HFFc6 (cell line): ENCODE results near the gene KRT6A. TPM values are rescaled to one million over a fixed set of nuclear protein-coding genes. Genes with fewer than 3 reads are reported as not detected.

Experiments used
- DNase-seq: peaks from one replicate; pipeline ENCODE4 v3.0.0-alpha.2; 2018
- H3K27ac Mint-ChIP-seq: 2 replicates; pipeline ENCODE4 v1.8.0; 2020; ENCODE audit warnings: mild to moderate bottlenecking, mixed read lengths
- H3K27me3 Mint-ChIP-seq: 2 replicates; pipeline ENCODE4 v1.8.0; 2021; ENCODE audit warnings: mild to moderate bottlenecking, moderate library complexity, mixed read lengths; ENCODE audit not compliant: insufficient read depth
- H3K36me3 Mint-ChIP-seq: 2 replicates; pipeline ENCODE4 v1.8.0; 2021; ENCODE audit warnings: low read depth, mixed read lengths
- H3K4me1 Mint-ChIP-seq: 2 replicates; pipeline ENCODE4 v1.8.0; 2020; ENCODE audit warnings: low read depth, mixed read lengths
- H3K4me3 Mint-ChIP-seq: 2 replicates; pipeline ENCODE4 v1.8.0; 2020; ENCODE audit warnings: mild to moderate bottlenecking, moderate library complexity, mixed read lengths
- H3K9me3 Mint-ChIP-seq: 2 replicates; pipeline ENCODE4 v1.8.0; 2020; ENCODE audit warnings: mild to moderate bottlenecking, mixed read lengths
- CTCF ChIP-seq: fragments of 200-600 bp; sonication (generic); IDR thresholded peaks from 2 replicates; pipeline ENCODE4 v1.5.0; 2021; ENCODE audit warnings: antibody characterized with exemption, mild to moderate bottlenecking
- total RNA-seq, 6 experiments: library from RNA; stranded (reverse); fragmentation: NEBNext Ultra II Directional; extraction: Animal tissue kit (Norgen Biotek cat#: 25700); gene quantifications; 2 replicates in 1 of 6; 3 replicates in 5 of 6; pipeline ENCODE4 v1.2.3, GENCODE V29; 2021

KRT6A gene
- total RNA-seq, 6 experiments from 2014 or later = not detected

GRCh38 chr12:52438305-52439301 is 54.5 kb downstream of the KRT6A start:
- H3K27me3 Mint-ChIP-seq = peaks cover 19% of the 10 kb centered on the region
- H3K4me3 Mint-ChIP-seq = no peak overlapping the region
- no peaks in the 10 kb centered on the region for H3K9me3 Mint-ChIP-seq
- TF ChIP-seq CTCF = no peak
- DNase-seq = no peak
- H3K4me1 Mint-ChIP-seq = peaks cover 64% of the 10 kb centered on the region
- no peak overlapping the region for H3K27ac Mint-ChIP-seq
- no peaks in the 10 kb centered on the region for H3K36me3 Mint-ChIP-seq

GRCh38 chr12:52437508-52437907 is 55.5 kb downstream of the KRT6A start:
- no peaks in the 10 kb centered on the region for H3K36me3 Mint-ChIP-seq
- peaks cover 53% of the 10 kb centered on the region for H3K4me1 Mint-ChIP-seq
- H3K9me3 Mint-ChIP-seq = no peaks in the 10 kb centered on the region
- H3K27me3 Mint-ChIP-seq = peaks cover 23% of the 10 kb centered on the region
- DNase-seq = no peak
- TF ChIP-seq CTCF = no peak
- H3K27ac Mint-ChIP-seq = no peak overlapping the region
- H3K4me3 Mint-ChIP-seq = no peak overlapping the region

Other genes with a start within 250 kb of the KRT6A start
- gene KRT86, start 218.6 kb downstream of the KRT6A start, total RNA-seq = under 1 TPM in 5 of 6 experiments, not detected in 1; 0.15 to 0.26 (median 0.19) TPM
- under 1 TPM; 0.34 to 0.84 (median 0.70) TPM for gene KRT81, start 201.7 kb downstream of the KRT6A start, total RNA-seq
- not detected for gene KRT83, start 171.9 kb downstream of the KRT6A start, total RNA-seq
- not detected for gene KRT85, start 125.8 kb downstream of the KRT6A start, total RNA-seq
- not detected for gene KRT84, start 107.6 kb downstream of the KRT6A start, total RNA-seq
- gene KRT82, start 86.9 kb downstream of the KRT6A start, total RNA-seq = not detected
- gene KRT75, start 58.9 kb downstream of the KRT6A start, total RNA-seq = not detected
- gene KRT6B, start 41.1 kb downstream of the KRT6A start, total RNA-seq = not detected
- gene KRT6C, start 19.5 kb downstream of the KRT6A start, total RNA-seq = not detected
- gene KRT5, start 27.1 kb upstream of the KRT6A start, total RNA-seq = not detected
- not detected for gene KRT71, start 59.9 kb upstream of the KRT6A start, total RNA-seq
- not detected for gene KRT74, start 80.6 kb upstream of the KRT6A start, total RNA-seq
- not detected for gene KRT72, start 108.2 kb upstream of the KRT6A start, total RNA-seq
- not detected for gene KRT73, start 125.3 kb upstream of the KRT6A start, total RNA-seq
- not detected for gene KRT2, start 159.0 kb upstream of the KRT6A start, total RNA-seq
- not detected for gene KRT1, start 187.2 kb upstream of the KRT6A start, total RNA-seq
- not detected for gene KRT77, start 210.3 kb upstream of the KRT6A start, total RNA-seq